SK-MEL-5 (cell line): Measurements from ENCODE around the gene KLHL22. TPM values are rescaled to one million over a fixed set of nuclear protein-coding genes. Genes with fewer than 3 reads are reported as not detected.
A peak's percentile ranks its signal among the peaks of the same experiment; 100 is the strongest.

ENCODE experiments used
- DNase-seq: peaks from one replicate; pipeline ENCODE4 v3.0.0-alpha.2; 2016; ENCODE audit warnings: low read depth, low spot score
- in situ Hi-C: cut with HindIII; loops from 2 replicates; pipeline ENCODE4 v1.10.0; 2016; ENCODE audit warnings: low sequenced_read_pairs, high pct_unique_total_duplicates, low pct_unique_long_range_greater_than_20kb
- total RNA-seq: library from RNA; depleted of rRNA; stranded (reverse); fragments of >200 nt; shearing (Covaris generic); gene quantifications from 2 replicates; pipeline ENCODE4 v1.2.3, GENCODE V29; 2014

KLHL22 gene
- total RNA-seq, 1 experiment from 2014 or later = 18.4 TPM

GRCh38 chr22:20405931-20406685 is 89.5 kb downstream of the KLHL22 start:
- in situ Hi-C loops = no loop called here

GRCh38 chr22:20405291-20405930 is 90.2 kb downstream of the KLHL22 start:
- no peak for DNase-seq
- in situ Hi-C loops = no loop called here

More at GRCh38 chr22:20405931-20406685, 89.5 kb downstream of the KLHL22 start:
- DNase-seq = no peak

- in situ Hi-C loops = no loop called here
- DNase-seq = no peak
Observed at GRCh38 chr22:20404881-20405280, 90.7 kb downstream of the KLHL22 start.

- in situ Hi-C loops = no loop called here
- no peak for DNase-seq
Observed at GRCh38 chr22:20403779-20404140, 91.8 kb downstream of the KLHL22 start.

GRCh38 chr22:20402960-20403778 is 92.4 kb downstream of the KLHL22 start:
- in situ Hi-C loops = no loop called here
- no peak for DNase-seq

GRCh38 chr22:20401376-20402014 is 94.1 kb downstream of the KLHL22 start:
- in situ Hi-C loops = no loop called here
- no peak for DNase-seq

- in situ Hi-C loops = no loop called here
- DNase-seq = no peak
Observed at GRCh38 chr22:20400606-20401375, 94.8 kb downstream of the KLHL22 start.

- in situ Hi-C loops = no loop called here
- DNase-seq = no peak
Observed at GRCh38 chr22:20399866-20400605, 95.6 kb downstream of the KLHL22 start.

GRCh38 chr22:20398420-20398819 is 97.2 kb downstream of the KLHL22 start:
- no peak for DNase-seq
- in situ Hi-C loops = no loop called here

GRCh38 chr22:20397498-20397897 is 98.1 kb downstream of the KLHL22 start:
- in situ Hi-C loops = no loop called here
- no peak for DNase-seq

GRCh38 chr22:20396639-20397038 is 99.0 kb downstream of the KLHL22 start:
- in situ Hi-C loops = no loop called here
- no peak for DNase-seq

GRCh38 chr22:20395907-20396287 is 99.7 kb downstream of the KLHL22 start:
- DNase-seq = no peak
- in situ Hi-C loops = no loop called here

GRCh38 chr22:20395181-20395906 is 100.3 kb downstream of the KLHL22 start:
- no peak for DNase-seq
- in situ Hi-C loops = no loop called here

GRCh38 chr22:20393705-20394476 is 101.7 kb downstream of the KLHL22 start, which contains the start of gene ZNF74:
TSS of gene ZNF74 (plus strand) at chr22:20394151. CDS start at chr22:20394629, 478 bp downstream.
- peak; percentile 90 for DNase-seq
- in situ Hi-C loops = no loop called here

GRCh38 chr22:20392983-20393704 is 102.5 kb downstream of the KLHL22 start:
- in situ Hi-C loops = no loop called here

More at GRCh38 chr22:20392983-20393704, 102.5 kb downstream of the KLHL22 start:
- no peak for DNase-seq
